Measurements from ENCODE around the gene IGF2BP2. TPM values are rescaled to one million over a fixed set of nuclear protein-coding genes. Genes with fewer than 3 reads are reported as not detected.

IGF2BP2 gene
- total and polyA plus RNA-seq, 2 donors (not counting 1 experiment from before 2014, with no cell fraction given) = 0.01 TPM; not detected in 1

GRCh38 chr3:185760088-185760487 is 64.8 kb downstream of the IGF2BP2 start:
- H3K9ac ChIP-seq (ENCODE audit: low read length) = no peak overlapping the region
- POLR2A ChIA-PET = no interaction called here
- no peak overlapping the region for H3K4me3 ChIP-seq (ENCODE audit: control extremely low read depth in 1 of 5, extremely low read depth in 1 of 5, insufficient read depth in 1 of 5, low read depth in 2 of 5, low read length in 4 of 5)
- H3K36me3 ChIP-seq (replicated peaks in 1 of 2; ENCODE audit: control extremely low read depth in 1 of 2, control insufficient read depth in 1 of 2, extremely low read depth in 1 of 2, insufficient read depth in 2 of 2, low read length in 1 of 2) = no peaks in the 10 kb centered on the region
- no peak for TF ChIP-seq EZH2 (IDR thresholded peaks at IDR 0.05; ENCODE audit: borderline replicate concordance, insufficient read depth, low read depth, low read length, poor library complexity, severe bottlenecking)
- TF ChIP-seq, protein P1, sequence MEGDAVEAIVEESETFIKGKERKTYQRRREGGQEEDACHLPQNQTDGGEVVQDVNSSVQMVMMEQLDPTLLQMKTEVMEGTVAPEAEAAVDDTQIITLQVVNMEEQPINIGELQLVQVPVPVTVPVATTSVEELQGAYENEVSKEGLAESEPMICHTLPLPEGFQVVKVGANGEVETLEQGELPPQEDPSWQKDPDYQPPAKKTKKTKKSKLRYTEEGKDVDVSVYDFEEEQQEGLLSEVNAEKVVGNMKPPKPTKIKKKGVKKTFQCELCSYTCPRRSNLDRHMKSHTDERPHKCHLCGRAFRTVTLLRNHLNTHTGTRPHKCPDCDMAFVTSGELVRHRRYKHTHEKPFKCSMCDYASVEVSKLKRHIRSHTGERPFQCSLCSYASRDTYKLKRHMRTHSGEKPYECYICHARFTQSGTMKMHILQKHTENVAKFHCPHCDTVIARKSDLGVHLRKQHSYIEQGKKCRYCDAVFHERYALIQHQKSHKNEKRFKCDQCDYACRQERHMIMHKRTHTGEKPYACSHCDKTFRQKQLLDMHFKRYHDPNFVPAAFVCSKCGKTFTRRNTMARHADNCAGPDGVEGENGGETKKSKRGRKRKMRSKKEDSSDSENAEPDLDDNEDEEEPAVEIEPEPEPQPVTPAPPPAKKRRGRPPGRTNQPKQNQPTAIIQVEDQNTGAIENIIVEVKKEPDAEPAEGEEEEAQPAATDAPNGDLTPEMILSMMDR (IDR thresholded peaks at IDR 0.05) = no peak
- intact Hi-C loops (cut with micrococcal nuclease) = no loop called here
- CTCF ChIA-PET = no interaction called here
- DNase-seq = no peak
- H3K27me3 ChIP-seq (replicated peaks in 1 of 4; ENCODE audit: control extremely low read depth in 1 of 4, control insufficient read depth in 3 of 4, insufficient read depth in 4 of 4, low read length in 3 of 4) = peaks cover 0 to 7% (median under 1%) of the 10 kb centered on the region in 4 experiments
- H3K4me1 Mint-ChIP-seq = no peaks in the 10 kb centered on the region
- H3K27ac ChIP-seq (ENCODE audit: low read length in 2 of 2) = no peak overlapping the region
- no peak overlapping the region for H3K4me2 ChIP-seq (replicated peaks; ENCODE audit: low read depth, low read length, poor library complexity, severe bottlenecking)
- peaks cover 2% of the 10 kb centered on the region for H3K9me3 Mint-ChIP-seq (ENCODE audit: insufficient read depth)
- H3K9me3 ChIP-seq (ENCODE audit: control extremely low read depth in 1 of 3, control insufficient read depth in 2 of 3, insufficient read depth in 1 of 3, low read length in 2 of 3) = peaks cover 0 to 8% (median 2%) of the 10 kb centered on the region in 3 donors
- no peak overlapping the region for H3K4me3 Mint-ChIP-seq
- H3K79me2 ChIP-seq (ENCODE audit: control insufficient read depth, insufficient read depth, low read length) = no peaks in the 10 kb centered on the region
- no peaks in the 10 kb centered on the region for H4K20me1 ChIP-seq (ENCODE audit: control insufficient read depth, insufficient read depth, low read length, poor library complexity, severe bottlenecking)
- no peaks in the 10 kb centered on the region for H3K4me1 ChIP-seq (ENCODE audit: control insufficient read depth in 2 of 2, insufficient read depth in 2 of 2, low read length in 2 of 2)
- no peak overlapping the region for H3K27ac Mint-ChIP-seq
- peaks cover 44% of the 10 kb centered on the region for H3K27me3 Mint-ChIP-seq
- H2AFZ ChIP-seq (ENCODE audit: insufficient read depth, low read depth, low read length, poor library complexity, severe bottlenecking) = no peak overlapping the region
- WGBS (ENCODE audit: insufficient coverage) = no CpG with 5 or more reads among the region's 2 CpGs
- ATAC-seq (ENCODE audit: low read depth) = no peak

GRCh38 chr3:185759512-185759911 is 65.3 kb downstream of the IGF2BP2 start:
- CTCF ChIA-PET = interaction anchor here (1.1 to 1.9 kb wide), 2 partner anchors 9 to 99 kb away, joined by 5 read pairs; no protein-coding TSS in a partner anchor

More at GRCh38 chr3:185759512-185759911, 65.3 kb downstream of the IGF2BP2 start:
- Histone ChIP-seq H3K4me2 (replicated peaks; ENCODE audit: low read depth, low read length, poor library complexity, severe bottlenecking) (no peak overlapping the region), H3K36me3 (replicated peaks in 1 of 2; ENCODE audit: control extremely low read depth in 1 of 2, control insufficient read depth in 1 of 2, extremely low read depth in 1 of 2, insufficient read depth in 2 of 2, low read length in 1 of 2) (no peaks in the 10 kb centered on the region), H3K27ac (ENCODE audit: low read length in 2 of 2) (no peak overlapping the region), H3K9ac (ENCODE audit: low read length) (no peak overlapping the region), H3K4me1 (ENCODE audit: control insufficient read depth in 2 of 2, insufficient read depth in 2 of 2, low read length in 2 of 2) (no peaks in the 10 kb centered on the region), H3K4me3 (ENCODE audit: control extremely low read depth in 1 of 5, extremely low read depth in 1 of 5, insufficient read depth in 1 of 5, low read depth in 2 of 5, low read length in 4 of 5) (no peak overlapping the region), H3K79me2 (ENCODE audit: control insufficient read depth, insufficient read depth, low read length) (no peaks in the 10 kb centered on the region), H4K20me1 (ENCODE audit: control insufficient read depth, insufficient read depth, low read length, poor library complexity, severe bottlenecking) (no peaks in the 10 kb centered on the region), H2AFZ (ENCODE audit: insufficient read depth, low read depth, low read length, poor library complexity, severe bottlenecking) (no peak overlapping the region), H3K27me3 (replicated peaks in 1 of 4; ENCODE audit: control extremely low read depth in 1 of 4, control insufficient read depth in 3 of 4, insufficient read depth in 4 of 4, low read length in 3 of 4) (peaks cover 0 to 7% (median 0%) of the 10 kb centered on the region in 4 experiments), H3K9me3 (ENCODE audit: control extremely low read depth in 1 of 3, control insufficient read depth in 2 of 3, insufficient read depth in 1 of 3, low read length in 2 of 3) (peaks cover 0 to 11% (median 5%) of the 10 kb centered on the region in 3 donors)
- no peak overlapping the region for H3K4me3 Mint-ChIP-seq
- WGBS (ENCODE audit: insufficient coverage) = 94% methylated on average over 3 of the region's 6 CpGs
- TF ChIP-seq EZH2 (IDR thresholded peaks at IDR 0.05; ENCODE audit: borderline replicate concordance, insufficient read depth, low read depth, low read length, poor library complexity, severe bottlenecking) = no peak
- TF ChIP-seq, protein P1 (IDR thresholded peaks at IDR 0.05) = no peak
- peaks cover 44% of the 10 kb centered on the region for H3K27me3 Mint-ChIP-seq
- ATAC-seq (ENCODE audit: low read depth) (no peak), DNase-seq (no peak)
- intact Hi-C loops (cut with micrococcal nuclease) = no loop called here
- no peak overlapping the region for H3K27ac Mint-ChIP-seq
- peaks cover 4% of the 10 kb centered on the region for H3K9me3 Mint-ChIP-seq (ENCODE audit: insufficient read depth)
- POLR2A ChIA-PET = no interaction called here
- no peaks in the 10 kb centered on the region for H3K4me1 Mint-ChIP-seq
